ENCODE measurements around the gene ZBTB37. TPM values are rescaled to one million over a fixed set of nuclear protein-coding genes. Genes with fewer than 3 reads are reported as not detected.
"Not testable (repeated sequence)": the region's sequence is repeated elsewhere in the genome, so short reads cannot be mapped to it uniquely, and the experiment has no call there.

Gene ZBTB37
- total RNA-seq, 1 donor from 2014 or later: 15.7 TPM

GRCh38 chr1:173857363-173857917 lies 10.7 kb upstream of the ZBTB37 start:
- Mint-ChIP-seq H3K27ac (ENCODE audit: unreplicated experiment) (no peak overlapping the region), H3K9me3 (no peaks in the 10 kb centered on the region), H3K36me3 (ENCODE audit: low read depth) (peaks cover 24% of the 10 kb centered on the region), H3K4me1 (peaks cover 10% of the 10 kb centered on the region), H3K27me3 (ENCODE audit: low read depth) (no peaks in the 10 kb centered on the region), H3K4me3 (peak overlapping the region; percentile 33)
- DNase-seq (ENCODE audit: low read depth, low spot score): no peak
- TF ChIP-seq CTCF (conservative IDR thresholded peaks at IDR 0.05): no peak

- H3K27ac Mint-ChIP-seq (ENCODE audit: unreplicated experiment); H3K27me3 Mint-ChIP-seq (ENCODE audit: low read depth); H3K4me3 Mint-ChIP-seq; DNase-seq (ENCODE audit: low read depth, low spot score); H3K9me3 Mint-ChIP-seq: not testable (repeated sequence)
- peaks cover 36% of the 10 kb centered on the region for H3K36me3 Mint-ChIP-seq (ENCODE audit: low read depth)
- H3K4me1 Mint-ChIP-seq: peaks cover 13% of the 10 kb centered on the region
Observed at GRCh38 chr1:173859547-173859946, 8.6 kb upstream of the ZBTB37 start.

GRCh38 chr1:173860065-173860464 lies 8.1 kb upstream of the ZBTB37 start:
- Mint-ChIP-seq H3K4me1 (peaks cover 19% of the 10 kb centered on the region), H3K27me3 (ENCODE audit: low read depth) (no peaks in the 10 kb centered on the region), H3K9me3 (no peaks in the 10 kb centered on the region), H3K4me3 (peak overlapping the region; percentile 54), H3K27ac (ENCODE audit: unreplicated experiment) (no peak overlapping the region), H3K36me3 (ENCODE audit: low read depth) (peaks cover 36% of the 10 kb centered on the region)
- DNase-seq (ENCODE audit: low read depth, low spot score): no peak
- TF ChIP-seq CTCF (conservative IDR thresholded peaks at IDR 0.05): no peak

GRCh38 chr1:173861731-173862145 lies 6.4 kb upstream of the ZBTB37 start:
- Mint-ChIP-seq H3K4me1 (peaks cover 35% of the 10 kb centered on the region), H3K27ac (ENCODE audit: unreplicated experiment) (no peak overlapping the region), H3K27me3 (ENCODE audit: low read depth) (no peaks in the 10 kb centered on the region), H3K36me3 (ENCODE audit: low read depth) (peaks cover 48% of the 10 kb centered on the region), H3K4me3 (peak overlapping the region; percentile 100), H3K9me3 (no peaks in the 10 kb centered on the region)
- TF ChIP-seq CTCF (conservative IDR thresholded peaks at IDR 0.05): no peak
- no peak for DNase-seq (ENCODE audit: low read depth, low spot score)

GRCh38 chr1:173862146-173862768 lies 5.9 kb upstream of the ZBTB37 start:
- Mint-ChIP-seq H3K27ac (ENCODE audit: unreplicated experiment) (peak overlapping the region; percentile 40), H3K4me1 (peaks cover 38% of the 10 kb centered on the region), H3K36me3 (ENCODE audit: low read depth) (peaks cover 52% of the 10 kb centered on the region), H3K4me3 (peak overlapping the region; percentile 100)
- DNase-seq (ENCODE audit: low read depth, low spot score); H3K9me3 Mint-ChIP-seq; H3K27me3 Mint-ChIP-seq (ENCODE audit: low read depth): not testable (repeated sequence)

GRCh38 chr1:173862769-173863223 lies 5.4 kb upstream of the ZBTB37 start:
- Mint-ChIP-seq H3K4me1 (peaks cover 42% of the 10 kb centered on the region), H3K9me3 (no peaks in the 10 kb centered on the region), H3K36me3 (ENCODE audit: low read depth) (peaks cover 53% of the 10 kb centered on the region), H3K4me3 (peak overlapping the region; percentile 100), H3K27me3 (ENCODE audit: low read depth) (peaks cover 5% of the 10 kb centered on the region), H3K27ac (ENCODE audit: unreplicated experiment) (peak overlapping the region; percentile 40)
- no peak for TF ChIP-seq CTCF (conservative IDR thresholded peaks at IDR 0.05)
- DNase-seq (ENCODE audit: low read depth, low spot score): no peak

Data from neural crest cell (in vitro differentiated cells).